Right lobe of liver (tissue), 4 donors: ENCODE measurements around the gene TAF5L.

Experiments
- POLR2A ChIP-seq: fragments of 450-650 bp; IDR thresholded peaks from one replicate; pipeline ENCODE4 v1.6.1; 2017; ENCODE audit warnings: antibody characterized with exemption, mild to moderate bottlenecking
- TF ChIP-seq, protein P1 (sequence below), 4 donors: fragments of 200-600 bp in 3 of 4; fragments of 450-650 bp in 1 of 4; IDR thresholded peaks; one replicate each; pipeline versions ENCODE4 v1.5.1 to v1.8.0; 2016 to 2022; ENCODE audit warnings: antibody characterized with exemption in 4 of 4, mild to moderate bottlenecking in 2 of 4
- donor health status: DM: no; HTN: no; CAD: no.
- donor health status: DM: no; HTN: no; CAD: no.
- donor health status: DM: no; HTN: yes; CAD: no.

DNA sequence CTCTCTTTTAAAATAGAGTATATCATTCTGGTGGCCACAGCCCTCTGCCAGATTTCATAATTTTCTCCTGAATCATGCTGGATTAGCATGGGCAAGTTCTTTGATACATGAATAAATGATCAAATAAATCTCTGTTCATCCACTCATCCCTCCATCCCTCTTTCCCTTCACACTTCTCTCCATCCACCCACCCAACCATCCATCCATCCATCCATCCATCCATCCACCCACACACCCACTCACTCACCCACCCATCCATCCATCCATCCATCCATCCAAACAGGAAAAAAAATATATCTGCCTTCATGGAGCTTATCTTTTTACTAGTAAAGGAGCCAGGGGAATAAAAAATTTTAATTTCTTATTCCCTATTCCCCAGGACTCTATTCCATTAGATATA lies 49.5 kb upstream of the TAF5L start:
- TF ChIP-seq, protein P1, sequence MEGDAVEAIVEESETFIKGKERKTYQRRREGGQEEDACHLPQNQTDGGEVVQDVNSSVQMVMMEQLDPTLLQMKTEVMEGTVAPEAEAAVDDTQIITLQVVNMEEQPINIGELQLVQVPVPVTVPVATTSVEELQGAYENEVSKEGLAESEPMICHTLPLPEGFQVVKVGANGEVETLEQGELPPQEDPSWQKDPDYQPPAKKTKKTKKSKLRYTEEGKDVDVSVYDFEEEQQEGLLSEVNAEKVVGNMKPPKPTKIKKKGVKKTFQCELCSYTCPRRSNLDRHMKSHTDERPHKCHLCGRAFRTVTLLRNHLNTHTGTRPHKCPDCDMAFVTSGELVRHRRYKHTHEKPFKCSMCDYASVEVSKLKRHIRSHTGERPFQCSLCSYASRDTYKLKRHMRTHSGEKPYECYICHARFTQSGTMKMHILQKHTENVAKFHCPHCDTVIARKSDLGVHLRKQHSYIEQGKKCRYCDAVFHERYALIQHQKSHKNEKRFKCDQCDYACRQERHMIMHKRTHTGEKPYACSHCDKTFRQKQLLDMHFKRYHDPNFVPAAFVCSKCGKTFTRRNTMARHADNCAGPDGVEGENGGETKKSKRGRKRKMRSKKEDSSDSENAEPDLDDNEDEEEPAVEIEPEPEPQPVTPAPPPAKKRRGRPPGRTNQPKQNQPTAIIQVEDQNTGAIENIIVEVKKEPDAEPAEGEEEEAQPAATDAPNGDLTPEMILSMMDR (IDR thresholded peaks at IDR 0.05) = no peak
- no peak for TF ChIP-seq POLR2A
